Measurements from ENCODE around the gene TTLL3.
A peak's percentile ranks its signal among the peaks of the same experiment; 100 is the strongest.
"Not testable (repeated sequence)": the region's sequence is repeated elsewhere in the genome, so short reads cannot be mapped to it uniquely, and the experiment has no call there.

Gene TTLL3

GRCh38 chr3:9838856-9839255 lies 28.8 kb downstream of the TTLL3 start:
- no peak for DNase-seq

- no peak for DNase-seq
Measured at GRCh38 chr3:9841015-9841414, 31.0 kb downstream of the TTLL3 start.

GRCh38 chr3:9843715-9844438 lies 33.8 kb downstream of the TTLL3 start, which contains the start of gene RPUSD3:
Gene RPUSD3 (minus strand): TSS chr3:9844008. CDS start chr3:9843990, 18 bp downstream.
- DNase-seq: peak; percentile 78 to 86

- DNase-seq: no peak
Measured at GRCh38 chr3:9846231-9846630, 36.2 kb downstream of the TTLL3 start.

DNA sequence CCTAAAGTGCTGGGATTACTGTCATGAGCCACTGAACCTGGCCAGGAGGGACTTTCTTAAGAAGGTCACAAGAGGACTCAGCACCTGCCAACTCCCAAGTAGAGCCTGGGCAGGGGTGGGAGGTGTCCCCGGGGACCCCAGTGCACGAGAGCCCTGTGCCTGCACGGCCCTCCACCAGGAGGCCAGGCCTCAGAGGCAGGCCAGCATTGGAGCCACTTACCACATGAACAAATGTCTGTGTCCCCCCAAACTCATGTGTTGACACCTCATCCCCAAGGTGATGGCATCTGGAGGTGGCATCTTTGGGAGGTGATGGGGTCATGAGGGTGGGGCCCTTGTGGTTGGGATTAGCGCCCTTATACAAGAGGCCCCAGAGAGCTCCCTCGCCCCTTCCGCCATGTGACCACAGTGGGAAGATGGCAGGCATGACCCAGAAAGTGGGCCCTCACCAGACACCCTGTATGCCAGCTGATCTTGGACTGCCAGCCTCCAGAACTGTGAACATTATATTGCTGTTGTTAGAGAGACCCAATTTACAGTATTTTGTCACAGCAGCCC lies 36.9 kb downstream of the TTLL3 start:
- no peak for DNase-seq

DNA sequence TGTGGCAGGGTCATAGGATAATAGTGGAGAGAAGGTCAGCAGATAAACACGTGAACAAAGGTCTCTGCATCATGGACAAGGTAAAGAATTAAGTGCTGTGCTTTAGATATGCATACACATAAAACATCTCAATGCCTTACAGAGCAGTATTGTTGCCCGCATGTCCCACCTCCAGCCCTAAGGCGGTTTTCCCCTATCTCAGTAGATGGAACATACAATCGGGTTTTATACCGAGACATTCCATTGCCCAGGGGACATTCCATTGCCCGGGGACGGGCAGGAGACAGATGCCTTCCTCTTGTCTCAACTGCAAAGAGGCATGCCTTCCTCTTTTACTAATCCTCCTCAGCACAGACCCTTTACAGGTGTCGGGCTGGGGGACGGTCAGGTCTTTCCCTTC lies 37.8 kb downstream of the TTLL3 start:
- DNase-seq: not testable (repeated sequence)

DNA sequence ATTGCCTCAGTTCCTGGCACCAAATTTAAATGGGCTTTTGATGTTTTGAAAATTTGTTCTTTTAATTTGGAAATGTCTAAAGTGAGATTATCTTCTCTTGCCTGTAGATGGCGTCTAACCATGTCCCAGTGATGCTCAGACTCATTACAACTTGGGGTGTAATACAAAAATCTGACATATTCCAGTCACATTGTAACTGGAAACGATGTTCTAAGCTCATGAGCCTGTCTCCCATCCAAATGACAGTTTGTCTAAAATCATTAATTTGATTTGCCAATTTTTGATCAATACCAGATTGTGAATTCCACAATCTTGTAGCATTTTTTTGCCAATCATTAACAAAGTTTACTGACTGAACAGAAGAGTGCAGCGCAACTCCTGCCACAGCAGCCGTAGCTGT lies 38.8 kb downstream of the TTLL3 start:
- DNase-seq: peak in 1 of 2 experiments; percentile 12

DNA sequence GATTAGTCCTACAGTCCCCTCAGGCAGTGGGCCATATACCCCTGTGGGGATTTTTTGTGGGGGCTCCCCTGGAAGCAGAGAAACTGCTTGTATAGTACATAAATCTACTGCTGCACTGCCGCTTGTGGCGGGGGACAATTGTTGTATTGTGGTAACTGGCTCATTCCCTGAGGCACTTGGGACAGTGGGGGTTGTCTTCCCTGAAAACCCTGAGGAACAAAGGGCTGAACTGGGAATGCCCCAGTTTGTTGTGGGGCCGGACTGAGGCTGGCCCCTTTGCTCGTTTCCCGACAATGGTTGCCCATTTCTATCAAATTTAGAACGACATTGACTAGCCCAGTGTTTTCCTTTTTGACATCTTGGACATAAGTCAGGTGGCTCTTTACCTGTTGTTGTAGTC lies 41.3 kb downstream of the TTLL3 start:
- not testable (repeated sequence) for DNase-seq

- not testable (repeated sequence) for DNase-seq
Measured at GRCh38 chr3:9851926-9852325, 41.9 kb downstream of the TTLL3 start.

GRCh38 chr3:9852528-9852927 lies 42.5 kb downstream of the TTLL3 start:
- no peak for DNase-seq

GRCh38 chr3:9854291-9854940 lies 44.4 kb downstream of the TTLL3 start:
- not testable (repeated sequence) for DNase-seq

- DNase-seq: no peak
Measured at GRCh38 chr3:9855594-9855993, 45.5 kb downstream of the TTLL3 start.

- DNase-seq: no peak
Measured at GRCh38 chr3:9859530-9860025, 49.5 kb downstream of the TTLL3 start.

GRCh38 chr3:9861201-9861600 lies 51.1 kb downstream of the TTLL3 start:
- DNase-seq: no peak

GRCh38 chr3:9861626-9862130 lies 51.6 kb downstream of the TTLL3 start:
- DNase-seq: no peak

GRCh38 chr3:9862391-9863057 lies 52.5 kb downstream of the TTLL3 start:
- DNase-seq: no peak

DNA sequence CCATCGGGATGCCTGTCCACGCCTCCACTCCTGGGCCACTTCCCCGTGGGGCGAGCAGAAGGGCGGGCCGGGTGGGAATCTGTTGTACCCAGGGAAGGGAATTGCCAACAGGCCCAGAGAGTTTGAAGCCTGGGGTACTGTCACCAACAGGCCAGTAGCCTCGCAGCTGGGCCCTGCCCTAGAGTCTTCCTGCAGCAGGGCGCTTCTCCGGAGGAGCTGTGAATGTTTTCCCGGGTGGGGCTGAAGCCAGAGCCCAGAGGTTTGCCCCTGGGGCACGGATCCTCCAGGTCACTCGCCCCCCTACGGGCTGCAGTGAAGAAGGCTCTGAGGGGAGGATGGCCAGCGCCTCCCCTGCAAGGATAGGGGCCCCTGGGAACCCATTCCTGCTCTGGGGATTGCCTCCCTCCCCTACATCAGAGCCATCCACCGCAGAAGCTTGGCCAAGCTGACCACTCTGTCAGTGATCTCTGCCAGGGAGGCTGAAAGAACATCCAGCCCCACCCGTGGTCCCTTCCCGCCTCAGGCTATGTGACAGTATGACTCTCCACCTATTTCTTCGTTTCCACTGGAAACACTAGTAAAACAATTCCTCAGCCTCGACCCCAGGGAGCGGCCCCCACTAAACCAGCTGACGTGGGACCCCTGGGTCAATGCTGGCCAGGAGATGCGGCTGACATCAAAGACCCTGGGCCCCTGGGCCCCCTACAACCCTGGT lies 53.2 kb downstream of the TTLL3 start:
- no peak for DNase-seq

GRCh38 chr3:9864200-9864927 lies 54.3 kb downstream of the TTLL3 start:
- DNase-seq: peak; percentile 71 to 85

GRCh38 chr3:9865125-9865637 lies 55.1 kb downstream of the TTLL3 start:
- DNase-seq: not testable (repeated sequence)

DNA sequence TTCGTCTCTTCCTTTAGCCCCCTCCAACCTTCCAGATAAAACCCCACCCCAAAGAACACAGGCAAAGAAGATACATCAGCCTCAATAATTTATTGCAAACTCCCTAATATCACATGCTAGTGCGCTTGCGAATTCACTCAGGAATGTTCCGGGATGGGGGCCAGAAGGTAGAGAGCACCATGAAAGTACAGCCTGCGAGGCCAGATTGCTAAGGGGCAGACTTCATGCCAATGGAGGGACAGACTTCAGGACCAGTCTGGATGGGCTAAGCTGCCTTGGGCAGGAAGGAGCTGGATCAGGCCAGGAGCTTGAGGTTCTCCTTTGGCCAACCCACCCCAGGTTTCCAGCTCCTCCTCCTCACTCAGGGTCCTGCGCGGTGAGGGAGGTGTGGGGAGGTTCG lies 56.6 kb downstream of the TTLL3 start:
- DNase-seq: no peak

DNA sequence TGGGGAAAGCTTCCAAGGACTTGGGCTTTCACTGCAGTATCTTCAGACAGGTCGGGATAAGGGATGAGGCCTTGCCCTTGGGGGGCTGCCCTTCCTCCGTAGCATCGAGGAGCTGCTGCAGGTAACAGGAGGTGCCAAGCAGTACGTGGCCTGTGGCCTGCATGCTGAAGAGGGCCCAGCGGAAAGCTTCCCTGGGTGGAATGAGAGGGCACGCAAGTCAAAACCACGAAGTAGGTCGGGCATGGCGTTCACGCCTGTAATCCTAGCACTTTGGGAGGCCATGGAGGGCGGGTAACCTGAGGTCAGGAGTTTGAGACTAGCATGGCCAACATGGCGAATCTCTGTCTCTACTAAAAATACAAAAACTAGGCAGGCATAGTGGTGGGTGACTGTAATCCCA lies 57.0 kb downstream of the TTLL3 start:
- DNase-seq: no peak

DNA sequence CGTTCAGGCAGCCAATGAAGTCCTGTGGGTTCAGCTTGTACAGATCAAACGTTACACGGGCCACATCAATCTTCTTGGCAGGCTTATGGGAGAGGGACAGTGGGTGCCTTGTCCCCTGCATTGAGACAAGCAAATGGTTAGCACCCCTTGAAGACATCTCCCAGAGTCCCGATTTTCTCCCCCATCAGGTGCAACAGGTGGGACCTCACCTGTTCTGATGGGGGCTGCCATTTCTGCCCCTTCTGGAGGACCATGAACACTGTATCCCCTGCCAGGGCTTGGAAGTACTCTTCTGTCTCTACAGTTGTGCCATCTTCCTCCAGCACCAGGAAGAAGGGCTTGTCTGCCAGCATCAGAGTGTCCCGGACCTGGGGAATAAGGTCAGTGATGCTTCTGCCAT lies 59.9 kb downstream of the TTLL3 start:
- no peak for DNase-seq

Data from SHP77 (cell line).